Prostate gland (tissue), 2 donors: ENCODE measurements around the gene LBHD2. TPM values are rescaled to one million over a fixed set of nuclear protein-coding genes. Genes with fewer than 3 reads are reported as not detected.

Experiments
- DNase-seq: peaks from one replicate; pipeline ENCODE4 v3.0.0-alpha.2; 2019; ENCODE audit warnings: low spot score
- H3K27ac ChIP-seq, 2 donors: fragments of 200-600 bp; sonication (generic); 2 replicates each; pipeline ENCODE4 v1.5.1; 2017 to 2019
- H3K27me3 ChIP-seq: fragments of 200-600 bp; sonication (generic); replicated peaks from 2 replicates; pipeline ENCODE4 v1.5.1; 2019; ENCODE audit not compliant: insufficient read depth
- H3K36me3 ChIP-seq, 2 donors: fragments of 200-600 bp; sonication (generic); 1 replicate in 1 of 2; 2 replicates in 1 of 2; pipeline versions ENCODE4 v1.5.1 to v1.8.1; 2017 to 2019
- H3K4me1 ChIP-seq: fragments of 200-600 bp; sonication (generic); replicated peaks from 2 replicates; pipeline ENCODE4 v1.5.1; 2019
- H3K4me3 ChIP-seq, 2 donors: fragments of 200-600 bp; sonication (generic); 2 replicates each; pipeline ENCODE4 v1.5.1; 2017 to 2019
- H3K9me3 ChIP-seq: fragments of 200-600 bp; sonication (generic); 2 replicates; pipeline ENCODE4 v1.5.1; 2017
- POLR2A ChIP-seq: fragments of 450-650 bp; IDR thresholded peaks from one replicate; pipeline ENCODE4 v1.6.1; 2016; ENCODE audit warnings: antibody characterized with exemption, mild to moderate bottlenecking
- POLR2AphosphoS5 ChIP-seq: sonication (generic); formaldehyde crosslinking; IDR thresholded peaks from one replicate; pipeline ENCODE4 v1.6.1; 2017; ENCODE audit warnings: antibody characterized with exemption
- WGBS: methylation state at CpG from one replicate; pipeline ENCODE4 v1.1.5; 2018; 5-methylcytosine and 5-hydroxymethylcytosine counted together
- intact Hi-C: fragments of 100-400 bp; cut with DNase I; formaldehyde crosslinking; loops from one replicate; pipeline ENCODE4 v1.14.2; 2022
- total RNA-seq, 2 donors: library from RNA; depleted of rRNA; stranded (reverse); fragments of >200 nt; gene quantifications; one replicate each; pipeline ENCODE4 v1.1.0, GENCODE V29; 2016
- TF ChIP-seq, protein P1 (sequence below), 4 experiments: fragments of 200-600 bp in 2 of 4; fragments of 450-650 bp in 2 of 4; sonication (generic) in 2 of 4; IDR thresholded peaks; 1 replicate in 3 of 4; 2 replicates in 1 of 4; pipeline ENCODE4 v1.5.1; 2016 to 2019; ENCODE audit warnings: antibody characterized with exemption in 4 of 4, mild to moderate bottlenecking in 2 of 4, moderate library complexity in 2 of 4

Gene LBHD2
- total RNA-seq, 2 donors from 2014 or later = 3.3 TPM; not detected in 1

DNA sequence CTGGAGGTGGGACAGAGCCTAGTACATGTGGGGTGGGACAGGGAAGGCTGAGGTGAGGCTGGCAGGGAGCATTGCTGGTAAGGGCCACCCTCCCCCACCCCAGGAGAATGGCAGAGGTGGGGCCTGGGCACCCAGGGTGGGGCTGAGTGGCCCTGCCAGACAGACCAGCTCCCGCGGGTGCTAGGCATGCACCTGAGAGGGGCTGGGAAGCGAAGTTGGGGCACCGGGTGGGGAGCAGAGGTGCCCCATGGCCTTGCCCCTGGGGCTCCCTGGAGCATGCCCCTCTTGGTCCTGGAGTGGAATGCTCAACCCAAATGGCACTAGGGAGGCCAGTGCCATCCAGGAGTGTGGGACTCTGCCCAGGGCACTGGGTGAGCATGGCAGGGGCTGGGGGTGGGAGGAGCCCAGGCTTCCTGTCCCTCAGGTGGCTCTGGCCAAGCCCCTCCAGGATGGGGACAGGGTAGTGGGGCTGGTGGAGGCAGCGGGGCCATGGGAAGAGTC lies 40.5 kb downstream of the LBHD2 start:
- H3K4me3 ChIP-seq = peak overlapping the region; percentile 38 to 41
- no peaks in the 10 kb centered on the region for H3K36me3 ChIP-seq
- peaks cover 18% of the 10 kb centered on the region for H3K4me1 ChIP-seq
- H3K27ac ChIP-seq = no peak overlapping the region
- 40% methylated on average over 2 of the region's 5 CpGs for WGBS
- DNase-seq = no peak
- intact Hi-C loops = no loop called here
- H3K9me3 ChIP-seq = no peaks in the 10 kb centered on the region
- TF ChIP-seq POLR2AphosphoS5 (no peak), POLR2A (no peak)
- TF ChIP-seq, protein P1, sequence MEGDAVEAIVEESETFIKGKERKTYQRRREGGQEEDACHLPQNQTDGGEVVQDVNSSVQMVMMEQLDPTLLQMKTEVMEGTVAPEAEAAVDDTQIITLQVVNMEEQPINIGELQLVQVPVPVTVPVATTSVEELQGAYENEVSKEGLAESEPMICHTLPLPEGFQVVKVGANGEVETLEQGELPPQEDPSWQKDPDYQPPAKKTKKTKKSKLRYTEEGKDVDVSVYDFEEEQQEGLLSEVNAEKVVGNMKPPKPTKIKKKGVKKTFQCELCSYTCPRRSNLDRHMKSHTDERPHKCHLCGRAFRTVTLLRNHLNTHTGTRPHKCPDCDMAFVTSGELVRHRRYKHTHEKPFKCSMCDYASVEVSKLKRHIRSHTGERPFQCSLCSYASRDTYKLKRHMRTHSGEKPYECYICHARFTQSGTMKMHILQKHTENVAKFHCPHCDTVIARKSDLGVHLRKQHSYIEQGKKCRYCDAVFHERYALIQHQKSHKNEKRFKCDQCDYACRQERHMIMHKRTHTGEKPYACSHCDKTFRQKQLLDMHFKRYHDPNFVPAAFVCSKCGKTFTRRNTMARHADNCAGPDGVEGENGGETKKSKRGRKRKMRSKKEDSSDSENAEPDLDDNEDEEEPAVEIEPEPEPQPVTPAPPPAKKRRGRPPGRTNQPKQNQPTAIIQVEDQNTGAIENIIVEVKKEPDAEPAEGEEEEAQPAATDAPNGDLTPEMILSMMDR (IDR thresholded peaks at IDR 0.05) = no peak
- no peaks in the 10 kb centered on the region for H3K27me3 ChIP-seq

DNA sequence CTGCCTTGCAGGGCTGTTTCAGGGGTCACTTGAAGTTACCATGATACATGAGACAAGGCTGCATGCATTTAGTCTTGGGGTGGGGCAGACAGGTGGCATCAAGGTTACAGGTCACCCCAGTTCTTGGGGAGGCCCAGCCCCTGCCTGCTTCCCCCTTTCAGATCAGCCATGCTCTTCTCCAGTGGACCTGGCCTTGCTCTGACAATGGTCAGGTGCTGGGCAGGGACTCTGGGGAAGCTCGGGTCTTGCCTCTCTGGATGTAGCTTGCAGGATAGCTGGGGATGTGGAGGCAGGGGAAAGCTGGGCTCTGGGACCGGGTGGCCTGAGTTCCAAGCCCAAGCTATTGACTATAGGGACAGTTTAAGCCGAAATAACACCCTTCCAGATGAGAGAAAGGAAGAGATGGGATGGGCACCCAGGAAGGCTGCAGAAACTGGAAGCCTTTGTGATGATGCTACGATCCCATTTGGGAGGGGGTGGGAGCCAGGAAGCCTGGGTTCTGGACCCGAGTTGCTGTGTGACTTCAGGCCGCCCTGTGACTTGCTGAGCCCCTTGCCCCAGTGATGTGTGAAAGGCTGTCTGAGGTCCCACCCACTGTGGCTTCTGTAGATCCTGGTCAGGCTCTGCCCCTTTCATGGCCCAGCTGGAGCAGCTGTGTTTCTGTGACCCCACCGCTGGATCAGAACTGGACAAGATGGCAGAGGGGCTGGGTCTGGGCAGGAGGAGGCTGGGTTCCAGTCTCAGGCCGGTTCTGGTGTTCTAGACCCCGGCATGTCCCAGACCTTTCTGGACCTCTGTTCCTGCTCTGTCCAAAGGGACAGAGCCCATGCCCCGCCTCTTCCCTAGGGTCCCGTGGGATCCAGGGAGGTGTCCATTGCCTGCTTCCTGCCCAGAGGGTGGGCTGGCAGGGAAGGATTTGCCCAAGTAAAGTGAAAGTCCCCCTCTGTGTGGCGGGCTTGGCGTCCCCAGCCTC lies 41.4 kb downstream of the LBHD2 start:
- DNase-seq = no peak
- peaks cover 18% of the 10 kb centered on the region for H3K4me1 ChIP-seq

DNA sequence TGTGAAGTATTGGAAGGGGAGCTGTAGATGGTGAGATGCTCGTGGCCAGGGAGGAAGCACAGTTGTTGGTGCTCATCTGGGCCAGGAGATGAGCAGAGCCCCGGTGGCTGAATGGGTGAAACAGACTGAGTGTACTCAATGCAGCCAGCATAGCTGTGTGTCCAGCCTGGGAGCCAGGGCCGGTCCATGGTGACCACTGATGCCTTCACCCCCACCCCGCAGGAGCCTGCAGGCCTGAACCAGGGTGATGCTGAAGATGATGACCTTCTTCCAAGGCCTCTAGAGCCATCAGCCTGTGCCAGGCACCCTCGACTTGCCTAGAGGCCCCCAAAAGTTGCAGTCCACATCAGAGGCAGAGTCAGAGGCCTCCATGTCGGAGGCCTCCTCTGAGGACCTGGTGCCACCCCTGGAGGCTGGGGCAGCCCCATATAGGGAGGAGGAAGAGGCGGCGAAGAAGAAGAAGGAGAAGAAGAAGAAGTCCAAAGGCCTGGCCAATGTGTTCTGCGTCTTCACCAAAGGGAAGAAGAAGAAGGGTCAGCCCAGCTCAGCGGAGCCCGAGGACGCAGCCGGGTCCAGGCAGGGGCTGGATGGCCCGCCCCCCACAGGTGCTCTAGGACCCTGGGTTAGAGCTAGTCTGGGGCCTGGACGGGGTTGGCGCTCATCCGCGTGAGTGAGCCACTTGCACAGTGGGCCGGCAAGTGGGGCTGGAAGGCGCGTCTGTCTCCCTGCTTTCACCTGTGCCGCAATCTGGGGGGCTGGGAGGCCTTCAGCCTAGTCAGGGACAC lies 42.3 kb downstream of the LBHD2 start:
- Histone ChIP-seq H3K4me1 (peaks cover 18% of the 10 kb centered on the region), H3K36me3 (no peaks in the 10 kb centered on the region), H3K4me3 (peak overlapping the region in 1 of 2 donors; percentile 26), H3K27ac (peak overlapping the region in 1 of 2 donors; percentile 51), H3K27me3 (no peaks in the 10 kb centered on the region), H3K9me3 (no peaks in the 10 kb centered on the region)
- intact Hi-C loops = no loop called here
- DNase-seq = no peak
- 70% methylated on average over 22 of the region's 22 CpGs for WGBS
- TF ChIP-seq, protein P1 (IDR thresholded peaks at IDR 0.05) = no peak

More for the DNA sequence above, 41.4 kb downstream of the LBHD2 start:
- Histone ChIP-seq H3K27me3 (no peaks in the 10 kb centered on the region), H3K27ac (no peak overlapping the region), H3K36me3 (no peaks in the 10 kb centered on the region), H3K9me3 (no peaks in the 10 kb centered on the region), H3K4me3 (no peak overlapping the region)
- 94% methylated on average over 13 of the region's 13 CpGs for WGBS
- no peak for TF ChIP-seq POLR2A
- no peak for TF ChIP-seq POLR2AphosphoS5
- TF ChIP-seq, protein P1 (IDR thresholded peaks at IDR 0.05) = no peak
- intact Hi-C loops = no loop called here

DNA sequence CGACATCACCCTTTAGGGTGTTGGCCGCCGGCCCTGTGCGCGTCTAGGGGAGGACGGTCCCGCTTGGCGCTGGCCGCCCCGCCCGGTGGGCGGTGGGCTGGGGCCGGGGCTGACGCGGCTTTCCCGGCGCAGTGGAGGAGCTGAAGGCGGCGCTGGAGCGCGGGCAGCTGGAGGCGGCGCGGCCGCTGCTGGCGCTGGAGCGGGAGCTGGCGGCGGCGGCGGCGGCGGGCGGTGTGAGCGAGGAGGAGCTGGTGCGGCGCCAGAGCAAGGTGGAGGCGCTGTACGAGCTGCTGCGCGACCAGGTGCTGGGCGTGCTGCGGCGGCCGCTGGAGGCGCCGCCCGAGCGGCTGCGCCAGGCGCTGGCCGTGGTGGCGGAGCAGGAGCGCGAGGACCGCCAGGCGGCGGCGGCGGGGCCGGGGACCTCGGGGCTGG lies 42.9 kb downstream of the LBHD2 start:
- peak; percentile 76 for DNase-seq
- TF ChIP-seq, protein P1 (IDR thresholded peaks at IDR 0.05) = peak in 3 of 4 experiments; percentile 9 to 53 (median 47)
- TF ChIP-seq POLR2A = no peak
- no peaks in the 10 kb centered on the region for H3K27me3 ChIP-seq
- H3K27ac ChIP-seq = peak overlapping the region in 1 of 2 donors; percentile 51
- peaks cover 18% of the 10 kb centered on the region for H3K4me1 ChIP-seq
- 33% methylated on average over 52 of the region's 62 CpGs for WGBS
- intact Hi-C loops = no loop called here
- H3K36me3 ChIP-seq = no peaks in the 10 kb centered on the region
- no peaks in the 10 kb centered on the region for H3K9me3 ChIP-seq
- H3K4me3 ChIP-seq = peak overlapping the region in 1 of 2 donors; percentile 26
